Activated CD4-positive, alpha-beta T cell treated with anti-CD3 and anti-CD28 coated beads for 36 hours (primary cell): ENCODE measurements around the gene MVK. TPM values are rescaled to one million over a fixed set of nuclear protein-coding genes. Genes with fewer than 3 reads are reported as not detected.

Experiments
- ATAC-seq: fragments of 200-7000 bp; cut with Tn5 transposase; one replicate; pipeline ENCODE4 v1.10.0; 2021; ENCODE audit warnings: mild to moderate bottlenecking, moderate library complexity
- CTCF ChIA-PET: fragments of 350-600 bp; sonication (Branson Sonifier 250); formaldehyde crosslinking; loops from one replicate; lab custom pipeline; 2021; ENCODE audit warnings: antibody characterized with exemption; lab: Charles Lee
- POLR2A ChIA-PET: fragments of 350-600 bp; sonication (Branson Sonifier 250); formaldehyde crosslinking; loops from one replicate; lab custom pipeline; 2021; ENCODE audit warnings: antibody characterized with exemption, inconsistent platforms; lab: Charles Lee
- DNase-seq: peaks from one replicate; pipeline ENCODE4 v3.0.0-alpha.2; 2020
- H3K27ac Mint-ChIP-seq: one replicate; pipeline ENCODE4 v1.8.0; 2021; ENCODE audit warnings: mixed read lengths
- H3K27me3 Mint-ChIP-seq: one replicate; pipeline ENCODE4 v1.8.0; 2021; ENCODE audit warnings: mixed read lengths
- H3K36me3 Mint-ChIP-seq: one replicate; pipeline ENCODE4 v1.8.0; 2021; ENCODE audit warnings: low read depth, mixed read lengths
- H3K4me1 Mint-ChIP-seq: one replicate; pipeline ENCODE4 v1.8.0; 2021; ENCODE audit warnings: mixed read lengths
- H3K4me3 Mint-ChIP-seq: one replicate; pipeline ENCODE4 v1.8.0; 2021; ENCODE audit warnings: mild to moderate bottlenecking, moderate library complexity, mixed read lengths
- H3K9me3 Mint-ChIP-seq: one replicate; pipeline ENCODE4 v1.8.0; 2021; ENCODE audit warnings: low read depth, mixed read lengths
- intact Hi-C, 2 experiments: fragments of 100-400 bp; cut with DNase I in 1 of 2; cut with micrococcal nuclease in 1 of 2; formaldehyde crosslinking; loops; one replicate each; pipeline versions ENCODE4 v1.14.2 to v1.15.1; 2022 to 2024; cut with DNase I, micrococcal nuclease
- total RNA-seq, 2 experiments: library from RNA; stranded (reverse); gene quantifications; one replicate each; pipeline ENCODE4 v1.2.3, GENCODE V29; 2021

The MVK gene
- total RNA-seq, 2 experiments from 2014 or later, result 17.8 to 18.7 TPM

DNA sequence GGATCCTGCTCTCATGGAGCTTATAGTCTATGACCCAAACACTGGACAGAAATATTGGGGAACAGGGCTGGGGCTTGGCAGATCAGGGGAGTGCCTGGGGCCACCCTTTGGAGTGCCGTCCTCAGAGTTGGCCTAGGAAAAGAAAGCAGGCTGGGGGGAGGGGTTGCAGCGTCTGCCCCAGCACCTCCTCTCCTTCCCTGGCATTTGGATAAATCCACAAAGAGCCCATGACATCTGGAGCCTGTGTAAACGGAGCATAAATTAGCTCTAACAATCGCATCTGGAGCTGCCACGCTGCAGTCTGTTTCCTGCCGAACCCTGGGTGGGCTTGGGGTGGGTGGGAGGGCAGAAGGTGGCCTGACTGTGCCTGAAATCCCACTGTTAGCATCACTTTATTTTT is 63.8 kb downstream of the MVK start:
- Mint-ChIP-seq H3K27me3 (no peaks in the 10 kb centered on the region), H3K9me3 (no peaks in the 10 kb centered on the region), H3K27ac (no peak overlapping the region), H3K36me3 (no peaks in the 10 kb centered on the region), H3K4me3 (no peak overlapping the region), H3K4me1 (no peaks in the 10 kb centered on the region)
- ATAC-seq, result no peak
- POLR2A ChIA-PET, result no interaction called here
- CTCF ChIA-PET, result no interaction called here
- no peak for DNase-seq
- intact Hi-C loops, result no loop called here

DNA sequence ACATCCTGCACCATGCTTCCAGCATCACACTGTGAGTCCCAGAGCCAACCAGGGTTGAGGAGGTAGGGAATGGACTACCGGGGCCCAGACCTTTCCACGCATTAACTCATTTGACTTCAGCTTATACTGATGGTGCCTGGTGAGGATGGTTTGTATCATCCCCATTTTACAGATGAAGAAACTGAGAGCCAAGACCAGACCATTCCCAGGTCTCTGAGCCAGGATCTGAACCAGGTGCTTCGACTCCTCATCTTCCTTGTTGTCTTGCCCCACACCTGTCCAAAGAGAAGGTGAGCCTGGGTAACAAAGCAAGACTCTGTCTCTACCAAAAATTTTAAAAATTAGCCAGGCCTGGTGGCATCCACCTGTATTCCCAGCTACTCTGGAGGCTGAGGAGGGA is 64.4 kb downstream of the MVK start:
- no peaks in the 10 kb centered on the region for H3K27me3 Mint-ChIP-seq
- no peaks in the 10 kb centered on the region for H3K4me1 Mint-ChIP-seq
- intact Hi-C loops, result no loop called here
- no peak for ATAC-seq
- no peaks in the 10 kb centered on the region for H3K9me3 Mint-ChIP-seq
- H3K27ac Mint-ChIP-seq, result no peak overlapping the region
- H3K36me3 Mint-ChIP-seq, result no peaks in the 10 kb centered on the region
- DNase-seq, result no peak
- H3K4me3 Mint-ChIP-seq, result no peak overlapping the region
- ChIA-PET POLR2A (no interaction called here), CTCF (no interaction called here)

DNA sequence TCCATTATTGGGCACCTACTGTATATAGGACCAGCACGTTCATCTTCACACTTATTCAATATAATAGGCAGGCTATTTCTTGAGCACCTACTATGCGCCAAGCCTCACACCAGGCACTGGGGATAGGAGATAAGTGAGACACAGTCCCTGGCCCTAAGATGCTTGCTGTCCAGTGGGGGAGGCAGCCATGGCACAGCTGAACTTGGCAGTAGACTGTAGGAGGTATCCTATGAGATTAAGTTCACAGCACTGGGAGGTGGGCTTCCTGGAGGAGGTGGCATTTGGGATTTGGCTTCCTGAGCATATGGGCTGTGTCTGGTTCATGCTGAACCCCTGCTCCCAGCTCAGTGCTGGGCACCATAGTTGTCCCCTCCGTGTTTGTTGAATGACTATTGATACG is 65.1 kb downstream of the MVK start:
- no peaks in the 10 kb centered on the region for H3K4me1 Mint-ChIP-seq
- H3K27ac Mint-ChIP-seq, result no peak overlapping the region
- ChIA-PET CTCF (interaction anchor here (0.6 kb wide), 1 partner anchor 1196 kb away, joined by 3 read pairs; no protein-coding TSS in a partner anchor), POLR2A (no interaction called here)
- H3K9me3 Mint-ChIP-seq, result no peaks in the 10 kb centered on the region
- H3K36me3 Mint-ChIP-seq, result no peaks in the 10 kb centered on the region
- intact Hi-C loops, result no loop called here
- no peaks in the 10 kb centered on the region for H3K27me3 Mint-ChIP-seq
- ATAC-seq (no peak), DNase-seq (no peak)
- H3K4me3 Mint-ChIP-seq, result no peak overlapping the region

DNA sequence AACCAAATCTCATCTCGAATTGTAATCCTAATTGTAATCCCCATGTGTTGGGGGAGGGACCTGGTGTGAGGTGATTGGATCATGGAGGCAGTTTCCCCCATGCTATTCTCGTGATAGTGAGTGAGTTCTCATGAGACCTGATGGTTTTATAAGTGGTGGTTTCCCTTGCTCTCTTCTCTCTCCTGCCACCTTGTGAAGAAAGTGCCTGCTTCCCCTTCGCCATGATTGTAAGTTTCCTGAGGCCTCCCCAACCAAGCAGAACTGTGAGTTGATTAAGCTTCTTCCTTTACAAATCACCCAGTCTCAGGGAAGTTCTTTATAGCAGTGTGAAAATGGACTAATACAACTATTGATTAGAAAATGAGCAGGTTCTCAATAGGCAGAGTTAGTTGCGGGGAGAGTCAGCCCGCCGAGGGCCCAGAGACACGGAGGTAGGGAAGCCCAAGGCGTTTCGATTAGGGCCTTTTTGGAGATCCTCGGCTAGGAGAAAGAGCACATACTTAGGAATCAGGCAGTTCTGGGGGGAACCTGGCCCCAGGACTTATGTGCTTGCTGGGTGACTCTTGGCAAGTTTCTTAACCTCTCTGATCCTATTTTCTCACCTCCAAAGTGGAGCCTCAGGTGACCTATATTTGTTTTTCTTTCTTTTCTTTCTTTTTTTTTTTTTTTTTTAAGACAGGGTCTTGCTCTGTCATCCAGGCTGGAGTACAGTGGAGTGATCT is 65.7 kb downstream of the MVK start:
- no peaks in the 10 kb centered on the region for H3K27me3 Mint-ChIP-seq
- DNase-seq (no peak), ATAC-seq (no peak)
- no peaks in the 10 kb centered on the region for H3K9me3 Mint-ChIP-seq
- no peak overlapping the region for H3K27ac Mint-ChIP-seq
- no peak overlapping the region for H3K4me3 Mint-ChIP-seq
- H3K4me1 Mint-ChIP-seq, result no peaks in the 10 kb centered on the region
- H3K36me3 Mint-ChIP-seq, result no peaks in the 10 kb centered on the region
- ChIA-PET CTCF (interaction anchor here (0.6 kb wide), 2 partner anchors 392 to 1195 kb away, joined by 3 to 6 read pairs; no protein-coding TSS in a partner anchor), POLR2A (no interaction called here)
- intact Hi-C loops, result no loop called here

DNA sequence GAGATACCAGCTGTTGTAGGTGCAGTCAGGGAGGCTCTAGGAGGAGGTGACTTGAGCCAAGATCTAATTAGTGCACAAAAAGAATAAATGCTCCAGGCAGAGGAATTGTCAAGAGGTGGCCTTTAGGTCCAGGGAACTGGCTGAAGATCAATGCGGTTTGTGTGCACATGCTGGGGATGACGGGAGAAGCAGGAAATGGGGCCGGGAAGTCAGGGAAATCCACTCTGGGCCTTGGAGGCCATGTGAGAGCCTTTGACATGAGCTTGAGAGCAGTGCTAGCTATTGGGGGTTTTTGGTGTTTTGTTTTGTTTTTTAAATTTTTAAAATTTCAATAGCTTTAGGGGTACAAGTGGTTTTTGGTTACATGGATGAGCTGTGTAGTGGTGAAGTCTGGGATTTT is 67.4 kb downstream of the MVK start:
- CTCF ChIA-PET, result no interaction called here
- no peaks in the 10 kb centered on the region for H3K36me3 Mint-ChIP-seq

DNA sequence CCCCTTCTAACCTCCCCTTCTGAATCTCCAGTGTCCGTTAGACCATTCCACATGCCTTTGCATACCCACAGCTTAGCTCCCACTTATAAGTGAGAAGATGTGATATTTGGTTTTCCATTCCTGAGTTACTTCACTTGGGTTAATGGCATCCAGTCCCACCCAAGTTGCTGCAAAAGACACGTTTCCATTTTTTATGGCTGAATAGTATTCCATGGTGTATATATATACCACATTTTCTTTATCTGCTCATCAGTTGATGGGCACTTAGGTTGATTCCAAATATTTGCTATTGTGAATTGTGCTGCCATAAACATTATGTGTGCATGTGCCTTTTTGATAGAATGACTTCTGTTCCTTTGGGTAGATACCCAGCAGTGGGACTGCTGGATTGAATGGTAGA is 67.8 kb downstream of the MVK start:
- H3K4me3 Mint-ChIP-seq, result no peak overlapping the region

More for the DNA sequence above, 67.4 kb downstream of the MVK start:
- POLR2A ChIA-PET, result no interaction called here
- intact Hi-C loops, result no loop called here
- ATAC-seq (no peak), DNase-seq (no peak)
- H3K4me1 Mint-ChIP-seq, result no peaks in the 10 kb centered on the region
- no peak overlapping the region for H3K4me3 Mint-ChIP-seq
- H3K9me3 Mint-ChIP-seq, result no peaks in the 10 kb centered on the region
- peaks cover 3% of the 10 kb centered on the region for H3K27me3 Mint-ChIP-seq
- H3K27ac Mint-ChIP-seq, result no peak overlapping the region

DNA sequence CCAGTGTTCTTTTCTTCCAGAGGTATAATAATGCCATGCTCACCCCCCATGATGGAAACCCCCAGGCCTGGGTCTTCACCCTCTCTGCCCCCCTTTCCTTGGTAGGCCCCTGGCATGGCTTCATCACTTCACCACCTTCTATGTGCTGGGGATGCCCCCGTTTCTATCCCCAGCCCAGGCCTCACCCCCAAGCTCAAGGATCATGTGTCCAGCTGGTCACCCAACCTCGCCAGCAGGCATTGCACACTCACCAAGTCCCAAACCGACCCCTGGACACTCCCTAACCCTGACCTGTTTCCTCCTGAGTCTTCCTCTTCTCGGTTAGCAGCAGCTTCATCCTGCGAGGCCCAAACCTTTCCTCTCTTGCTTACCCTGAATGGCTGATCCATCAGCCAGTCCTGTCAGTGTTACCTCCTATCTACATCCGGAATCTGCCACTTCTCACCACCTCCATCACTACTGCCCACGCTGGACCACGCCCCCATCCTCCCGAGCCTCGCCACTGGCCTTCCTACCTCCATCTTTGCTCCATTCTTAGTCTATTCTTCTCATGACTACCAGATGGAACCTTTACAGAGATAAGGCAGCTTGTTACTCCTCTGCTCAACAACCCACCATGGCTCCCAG is 69.0 kb downstream of the MVK start:
- no peak overlapping the region for H3K4me3 Mint-ChIP-seq
- ChIA-PET CTCF (no interaction called here), POLR2A (no interaction called here)
- no peaks in the 10 kb centered on the region for H3K4me1 Mint-ChIP-seq
- intact Hi-C loops, result no loop called here
- no peaks in the 10 kb centered on the region for H3K9me3 Mint-ChIP-seq
- H3K36me3 Mint-ChIP-seq, result no peaks in the 10 kb centered on the region
- no peak for DNase-seq
- no peak for ATAC-seq
- H3K27me3 Mint-ChIP-seq, result peaks cover 5% of the 10 kb centered on the region
- H3K27ac Mint-ChIP-seq, result no peak overlapping the region

More for the DNA sequence above, 67.8 kb downstream of the MVK start:
- ATAC-seq (no peak), DNase-seq (no peak)
- Mint-ChIP-seq H3K9me3 (no peaks in the 10 kb centered on the region), H3K27me3 (peaks cover 5% of the 10 kb centered on the region), H3K4me1 (no peaks in the 10 kb centered on the region), H3K36me3 (no peaks in the 10 kb centered on the region), H3K27ac (no peak overlapping the region)
- intact Hi-C loops, result no loop called here
- POLR2A ChIA-PET, result no interaction called here
- CTCF ChIA-PET, result no interaction called here

DNA sequence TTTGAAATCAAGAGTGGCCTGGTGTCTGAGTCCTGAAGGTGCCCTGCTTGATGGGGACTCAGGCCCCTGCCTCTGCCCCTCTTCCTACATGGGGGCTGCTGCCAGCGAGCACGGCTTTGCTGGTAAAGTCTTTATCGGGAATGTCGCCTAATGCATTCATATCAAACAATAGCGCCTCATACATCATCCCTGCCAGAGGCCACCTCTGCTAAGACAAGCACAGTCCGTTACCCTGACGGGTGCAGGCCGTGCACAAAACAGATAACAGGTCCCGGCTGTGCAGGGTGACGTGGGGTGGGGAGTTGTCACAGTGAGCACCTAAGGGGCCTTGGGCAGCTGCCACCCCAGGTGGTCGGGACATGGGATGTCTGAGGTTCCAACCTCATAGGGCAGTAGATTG is 71.6 kb downstream of the MVK start:
- POLR2A ChIA-PET, result no interaction called here
- H3K4me1 Mint-ChIP-seq, result no peaks in the 10 kb centered on the region
- H3K9me3 Mint-ChIP-seq, result no peaks in the 10 kb centered on the region
- no peak overlapping the region for H3K4me3 Mint-ChIP-seq
- peaks cover 6% of the 10 kb centered on the region for H3K27me3 Mint-ChIP-seq
- CTCF ChIA-PET, result no interaction called here
- H3K36me3 Mint-ChIP-seq, result no peaks in the 10 kb centered on the region
- H3K27ac Mint-ChIP-seq, result no peak overlapping the region
- intact Hi-C loops, result no loop called here
- DNase-seq, result no peak
- no peak for ATAC-seq

DNA sequence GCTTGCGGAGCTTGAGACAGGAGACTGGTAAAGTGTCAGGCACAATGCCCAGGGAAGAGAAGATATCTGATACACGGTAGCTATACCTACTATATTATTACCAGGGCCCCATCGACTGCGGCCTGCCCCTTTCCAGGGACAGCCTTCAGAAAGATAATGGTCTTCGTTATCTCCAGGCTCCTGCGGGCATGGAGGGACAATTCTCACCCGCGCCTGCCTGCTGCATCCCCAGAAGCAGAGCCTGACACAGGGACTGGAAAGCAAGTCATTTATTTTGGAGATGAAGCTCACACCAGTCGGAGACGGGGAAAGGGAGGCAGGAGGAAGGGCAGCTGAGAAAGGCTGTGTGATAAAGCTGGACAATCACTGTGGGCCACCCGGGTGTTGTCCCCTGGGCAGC is 72.1 kb downstream of the MVK start:
- intact Hi-C loops, result no loop called here
- Mint-ChIP-seq H3K4me3 (no peak overlapping the region), H3K27ac (no peak overlapping the region), H3K27me3 (peaks cover 6% of the 10 kb centered on the region), H3K9me3 (no peaks in the 10 kb centered on the region), H3K36me3 (no peaks in the 10 kb centered on the region), H3K4me1 (no peaks in the 10 kb centered on the region)
- ChIA-PET POLR2A (no interaction called here), CTCF (no interaction called here)
- no peak for DNase-seq
- no peak for ATAC-seq

Other genes with a start within 250 kb of the MVK start
- not detected for gene MYO1H, start 225.9 kb upstream of the MVK start, total RNA-seq
- 10 to 100 TPM; 42.0 to 46.3 TPM for gene KCTD10, start 96.5 kb upstream of the MVK start, total RNA-seq
- 10 to 100 TPM; 25.7 to 27.2 TPM for gene UBE3B, start 96.2 kb upstream of the MVK start, total RNA-seq
- 10 to 100 TPM; 37.7 to 44.3 TPM for gene MMAB, start 290 bp upstream of the MVK start, total RNA-seq
- under 1 TPM; 0.39 to 0.53 TPM for gene FAM222A, start 140.0 kb downstream of the MVK start, total RNA-seq